Kasumi-1 (cell line): Measurements from ENCODE around the gene MRPL52.
A peak's percentile ranks its signal among the peaks of the same experiment; 100 is the strongest.
"Not testable (repeated sequence)": the region's sequence is repeated elsewhere in the genome, so short reads cannot be mapped to it uniquely, and the experiment has no call there.

Experiments used
- DNase-seq, 2 experiments: peaks; one replicate each; lab custom pipeline; 2025; lab: John Stamatoyannopoulos, UW

Gene MRPL52

DNA sequence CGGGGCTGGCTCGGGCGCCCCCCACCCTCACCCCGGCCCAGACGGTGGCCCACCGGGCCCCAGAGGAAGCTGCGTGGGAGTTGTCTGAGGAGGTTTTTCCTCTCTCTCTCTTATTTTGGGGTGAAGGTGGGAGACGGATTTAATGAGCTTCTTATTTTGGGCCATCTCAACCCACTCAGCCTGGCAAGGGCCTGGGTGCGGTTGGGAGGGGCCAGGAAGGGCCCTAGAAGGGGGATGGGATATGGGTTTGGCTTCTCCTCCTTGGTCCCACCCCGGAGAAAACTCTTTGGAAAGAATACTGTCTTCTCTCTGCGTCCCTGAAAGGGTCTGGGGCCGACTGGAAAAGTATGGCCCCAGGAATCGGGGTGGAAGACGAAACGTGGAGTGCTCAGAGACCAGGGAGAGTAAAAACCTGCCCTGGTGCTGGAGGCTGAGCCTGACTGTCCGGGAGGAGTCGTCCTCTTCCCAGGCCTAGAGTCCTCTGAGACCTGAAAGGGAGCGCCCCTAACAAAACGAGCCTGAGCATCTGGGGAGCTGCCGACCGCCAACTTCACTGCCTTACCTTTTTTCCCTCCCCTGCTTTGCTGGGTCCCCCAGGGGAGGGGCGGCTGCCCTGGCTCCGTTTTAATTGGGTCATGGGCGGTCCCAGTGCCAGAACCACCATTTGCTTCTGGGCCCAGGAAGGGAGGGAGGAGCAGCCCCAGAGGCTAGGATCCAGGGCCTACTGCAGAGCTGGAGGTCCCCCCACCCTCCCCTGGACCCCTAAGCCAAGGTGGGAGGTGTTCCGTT is 8.3 kb downstream of the MRPL52 start:
- no peak for DNase-seq

DNA sequence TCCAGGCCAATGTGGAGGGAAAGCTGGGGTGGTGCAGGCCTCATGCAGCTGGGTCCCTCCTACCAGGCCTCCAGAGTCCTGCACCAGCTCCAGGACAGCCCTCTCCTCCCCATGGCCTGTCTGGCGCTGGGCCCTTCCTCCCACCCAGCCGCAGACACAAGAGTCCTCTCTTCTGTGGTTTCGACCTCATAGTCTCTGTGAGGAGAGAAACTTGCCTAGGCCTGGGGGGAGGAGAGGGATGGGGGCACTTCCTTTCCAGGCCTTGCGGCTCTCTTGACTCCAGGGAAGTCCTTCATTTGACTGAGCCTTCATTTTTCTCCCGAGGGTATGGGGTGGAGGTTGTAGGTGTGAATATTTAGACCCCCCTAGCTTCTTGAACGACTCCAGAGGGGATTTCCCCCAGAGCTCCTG is 8.9 kb downstream of the MRPL52 start:
- peak; percentile 59 to 69 for DNase-seq

- DNase-seq, result no peak
These were observed 9.6 kb downstream of the MRPL52 start for GRCh38 chr14:22839159-22839779.

DNA sequence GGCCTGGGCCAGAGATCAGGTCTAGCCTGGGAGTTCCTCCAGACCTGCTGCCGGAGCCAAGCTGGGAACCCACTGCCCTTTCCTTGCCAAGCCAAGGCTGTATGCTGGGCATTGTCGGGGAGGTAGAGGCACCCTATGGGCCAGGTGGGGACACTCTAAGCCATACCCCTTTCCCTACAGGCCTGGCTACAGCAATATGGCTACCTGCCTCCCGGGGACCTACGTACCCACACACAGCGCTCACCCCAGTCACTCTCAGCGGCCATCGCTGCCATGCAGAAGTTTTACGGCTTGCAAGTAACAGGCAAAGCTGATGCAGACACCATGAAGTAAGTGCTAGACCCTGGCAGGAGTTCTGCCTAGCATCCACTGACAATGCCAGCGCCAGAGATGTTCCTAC is 11.6 kb downstream of the MRPL52 start:
- DNase-seq, result no peak

- DNase-seq, result no peak
These were observed 12.1 kb downstream of the MRPL52 start for GRCh38 chr14:22841769-22842168.

GRCh38 chr14:22842211-22843122 is 12.8 kb downstream of the MRPL52 start:
- no peak for DNase-seq

DNA sequence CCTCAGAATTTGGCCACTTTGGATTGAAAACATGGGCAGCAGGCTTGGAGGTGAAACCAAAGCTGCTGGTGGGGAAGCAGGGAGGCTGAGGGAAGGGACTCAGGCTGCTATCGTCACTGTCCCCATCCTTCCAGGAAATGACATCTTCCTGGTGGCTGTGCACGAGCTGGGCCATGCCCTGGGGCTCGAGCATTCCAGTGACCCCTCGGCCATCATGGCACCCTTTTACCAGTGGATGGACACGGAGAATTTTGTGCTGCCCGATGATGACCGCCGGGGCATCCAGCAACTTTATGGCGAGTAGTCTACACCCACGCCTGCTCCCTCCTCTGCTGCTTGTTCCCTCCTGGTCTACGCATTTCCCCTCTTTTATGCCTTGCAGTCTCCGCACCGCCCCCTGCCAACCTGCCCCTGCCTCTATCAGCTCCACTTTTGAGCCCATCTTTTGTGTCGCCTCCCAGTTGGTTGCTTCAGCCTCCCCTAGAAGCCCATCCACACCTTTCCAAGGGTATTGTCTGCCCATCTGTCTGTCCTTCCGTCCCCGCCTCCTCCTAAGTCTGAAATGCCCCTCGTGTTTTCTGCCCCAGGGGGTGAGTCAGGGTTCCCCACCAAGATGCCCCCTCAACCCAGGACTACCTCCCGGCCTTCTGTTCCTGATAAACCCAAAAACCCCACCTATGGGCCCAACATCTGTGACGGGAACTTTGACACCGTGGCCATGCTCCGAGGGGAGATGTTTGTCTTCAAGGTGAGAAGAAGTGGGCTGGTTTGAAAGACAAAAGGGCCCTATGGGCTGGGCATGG is 13.6 kb downstream of the MRPL52 start:
- no peak for DNase-seq

DNA sequence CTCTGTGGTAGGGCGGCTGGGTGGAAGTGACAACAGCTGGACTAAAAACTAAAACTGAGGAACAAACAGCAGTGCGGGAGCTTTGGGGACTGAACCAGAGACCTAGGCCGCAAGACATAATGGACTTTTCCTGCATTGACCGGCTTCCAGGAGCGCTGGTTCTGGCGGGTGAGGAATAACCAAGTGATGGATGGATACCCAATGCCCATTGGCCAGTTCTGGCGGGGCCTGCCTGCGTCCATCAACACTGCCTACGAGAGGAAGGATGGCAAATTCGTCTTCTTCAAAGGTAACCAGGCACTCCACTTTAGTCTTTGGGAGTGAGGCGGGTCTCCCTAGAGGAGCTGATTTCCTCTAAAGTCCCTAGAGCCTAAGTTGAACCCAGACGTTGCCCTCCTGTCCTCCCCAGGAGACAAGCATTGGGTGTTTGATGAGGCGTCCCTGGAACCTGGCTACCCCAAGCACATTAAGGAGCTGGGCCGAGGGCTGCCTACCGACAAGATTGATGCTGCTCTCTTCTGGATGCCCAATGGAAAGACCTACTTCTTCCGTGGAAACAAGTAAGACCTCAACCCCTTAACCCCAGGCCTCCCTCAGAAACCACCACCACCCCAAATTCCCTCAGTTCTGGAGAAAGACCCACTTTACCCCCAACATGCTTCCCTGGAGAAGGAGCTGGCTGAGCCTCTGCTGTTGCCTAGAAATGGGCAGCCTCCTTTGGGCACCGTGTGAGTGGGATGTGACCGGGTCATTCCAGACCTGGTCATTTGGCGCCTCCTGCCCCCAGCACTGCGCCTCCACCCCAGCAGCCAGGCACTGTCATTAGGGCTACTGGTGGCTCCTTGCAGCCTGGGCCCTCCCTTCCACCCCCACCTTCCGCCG is 14.8 kb downstream of the MRPL52 start:
- DNase-seq, result no peak

- no peak for DNase-seq
These were observed 15.4 kb downstream of the MRPL52 start for GRCh38 chr14:22845103-22845394.

- DNase-seq, result no peak
These were observed 16.3 kb downstream of the MRPL52 start for GRCh38 chr14:22845821-22846625.

GRCh38 chr14:22846811-22847307 is 17.2 kb downstream of the MRPL52 start:
- DNase-seq, result no peak

DNA sequence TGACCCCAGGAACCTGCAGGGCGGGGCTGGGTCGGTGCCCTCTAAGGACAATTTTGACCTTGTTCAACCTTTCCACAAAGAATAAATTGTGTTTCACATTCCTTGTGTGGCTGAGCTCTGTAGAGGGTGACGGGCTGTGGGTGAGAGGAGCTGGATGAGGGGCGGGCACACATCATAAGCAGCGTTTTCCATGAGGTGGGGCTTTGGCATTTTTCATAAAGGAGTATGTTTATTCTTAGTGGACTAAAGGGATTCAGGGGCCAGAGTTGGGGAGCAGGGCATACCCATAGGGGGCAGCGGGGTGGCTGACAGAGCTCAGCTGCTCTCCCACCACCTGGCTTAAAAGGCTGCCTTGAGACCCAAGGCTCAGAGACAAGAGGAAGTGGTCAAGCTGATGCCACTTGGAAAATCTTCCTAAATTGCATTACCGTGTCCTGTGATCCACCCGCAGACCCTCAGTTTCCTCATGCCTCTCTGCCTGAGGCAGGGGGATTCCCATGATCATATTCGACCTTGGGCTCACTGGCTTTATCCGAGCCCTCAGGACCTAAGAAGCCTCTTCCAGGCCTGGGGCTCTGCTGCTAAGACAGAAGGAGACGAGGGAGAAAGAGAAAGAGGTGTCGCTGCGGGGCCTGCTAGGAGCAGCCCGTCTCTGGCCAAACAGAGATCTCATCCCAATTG is 18.1 kb downstream of the MRPL52 start:
- DNase-seq, result no peak

DNA sequence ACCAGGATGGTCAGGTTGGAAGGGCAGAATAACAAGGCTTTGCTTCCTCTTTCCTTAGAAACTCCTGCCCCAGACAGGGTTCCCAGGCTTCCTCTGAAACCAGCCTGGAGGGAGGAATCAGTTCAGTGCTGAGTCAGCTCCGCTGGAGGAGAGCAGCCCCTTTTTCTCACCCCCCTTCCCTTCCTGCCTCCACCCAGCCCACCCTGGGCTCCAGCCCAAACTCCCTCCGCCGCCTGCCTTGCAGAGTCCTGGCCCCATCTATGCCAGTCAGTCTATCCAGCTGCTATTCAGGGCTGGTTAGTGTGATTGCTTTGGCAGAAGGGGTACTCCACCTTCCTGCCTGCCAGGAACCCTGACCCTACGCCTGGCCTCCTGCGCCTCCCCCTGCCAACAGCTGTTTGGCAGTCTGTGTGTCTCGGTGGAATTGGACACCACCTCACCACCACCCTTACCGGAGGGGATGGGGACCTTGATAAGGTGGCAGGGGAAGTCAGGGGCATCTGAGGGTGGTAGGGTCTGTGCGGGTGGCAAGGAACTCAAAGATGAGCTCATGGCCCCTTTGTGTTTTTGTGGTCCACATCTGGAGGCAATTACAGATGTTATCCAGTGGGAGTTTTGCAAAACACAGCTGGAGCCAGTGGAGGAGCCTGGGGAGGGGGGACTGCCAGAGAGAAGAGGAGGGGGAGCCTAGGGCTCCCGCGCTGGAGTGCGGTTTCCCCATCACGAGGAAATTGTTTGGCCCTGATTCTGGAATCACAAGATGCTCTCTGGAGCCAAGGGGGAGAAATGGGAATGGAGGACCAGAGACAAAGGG is 18.9 kb downstream of the MRPL52 start:
- DNase-seq, result no peak

GRCh38 chr14:22849212-22849819 is 19.6 kb downstream of the MRPL52 start:
- DNase-seq, result no peak

DNA sequence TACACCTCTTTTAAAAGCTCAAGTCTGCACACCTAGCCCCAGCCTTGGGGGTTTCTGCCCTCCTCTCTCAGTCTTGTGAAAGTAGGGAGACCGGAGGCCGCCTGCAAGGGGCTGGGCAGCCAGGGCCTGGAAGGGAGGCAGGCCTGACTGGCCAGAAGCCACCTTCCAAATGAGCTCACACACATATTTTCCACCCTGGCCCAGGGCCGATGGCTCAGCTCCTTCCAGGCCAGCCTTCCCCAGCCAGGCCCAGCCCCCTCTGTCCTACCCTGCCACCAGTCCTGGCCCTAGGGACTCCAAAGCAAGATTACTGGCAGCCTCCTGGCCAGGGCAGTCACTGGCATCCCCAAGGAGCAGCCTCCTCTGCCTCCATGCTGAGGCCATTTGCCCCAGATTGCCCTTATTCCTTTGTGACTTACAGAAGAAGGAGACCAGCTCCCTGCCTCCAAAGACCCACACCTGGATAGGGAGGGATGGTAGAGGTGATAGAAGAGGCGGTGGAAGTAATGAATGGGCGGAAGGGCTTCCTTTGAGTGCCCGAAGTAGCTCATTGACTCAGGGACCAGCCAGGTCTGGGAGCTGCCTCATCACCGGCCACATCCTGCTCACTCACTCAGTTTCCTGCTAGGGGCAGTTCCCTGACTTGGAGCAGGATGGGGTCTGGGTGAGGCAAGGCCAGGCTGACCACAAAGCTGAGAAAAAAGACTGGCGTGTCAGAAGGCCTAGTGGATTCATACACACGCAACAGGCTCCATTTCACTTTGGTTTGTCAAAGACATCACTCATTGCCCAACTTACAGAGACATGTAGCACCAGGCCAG is 21.5 kb downstream of the MRPL52 start:
- DNase-seq, result peak; percentile 22 to 28

GRCh38 chr14:22852178-22852577 is 22.5 kb downstream of the MRPL52 start:
- DNase-seq, result not testable (repeated sequence)

GRCh38 chr14:22852599-22852939 is 22.9 kb downstream of the MRPL52 start:
- DNase-seq, result no peak
